ENCODE data around the gene TMEM175. TPM values are rescaled to one million over a fixed set of nuclear protein-coding genes. Genes with fewer than 3 reads are reported as not detected.

TMEM175 gene
- total and polyA plus RNA-seq, 2 donors (not counting 1 experiment from before 2014, with no cell fraction given) = 44.4 to 432 TPM

DNA sequence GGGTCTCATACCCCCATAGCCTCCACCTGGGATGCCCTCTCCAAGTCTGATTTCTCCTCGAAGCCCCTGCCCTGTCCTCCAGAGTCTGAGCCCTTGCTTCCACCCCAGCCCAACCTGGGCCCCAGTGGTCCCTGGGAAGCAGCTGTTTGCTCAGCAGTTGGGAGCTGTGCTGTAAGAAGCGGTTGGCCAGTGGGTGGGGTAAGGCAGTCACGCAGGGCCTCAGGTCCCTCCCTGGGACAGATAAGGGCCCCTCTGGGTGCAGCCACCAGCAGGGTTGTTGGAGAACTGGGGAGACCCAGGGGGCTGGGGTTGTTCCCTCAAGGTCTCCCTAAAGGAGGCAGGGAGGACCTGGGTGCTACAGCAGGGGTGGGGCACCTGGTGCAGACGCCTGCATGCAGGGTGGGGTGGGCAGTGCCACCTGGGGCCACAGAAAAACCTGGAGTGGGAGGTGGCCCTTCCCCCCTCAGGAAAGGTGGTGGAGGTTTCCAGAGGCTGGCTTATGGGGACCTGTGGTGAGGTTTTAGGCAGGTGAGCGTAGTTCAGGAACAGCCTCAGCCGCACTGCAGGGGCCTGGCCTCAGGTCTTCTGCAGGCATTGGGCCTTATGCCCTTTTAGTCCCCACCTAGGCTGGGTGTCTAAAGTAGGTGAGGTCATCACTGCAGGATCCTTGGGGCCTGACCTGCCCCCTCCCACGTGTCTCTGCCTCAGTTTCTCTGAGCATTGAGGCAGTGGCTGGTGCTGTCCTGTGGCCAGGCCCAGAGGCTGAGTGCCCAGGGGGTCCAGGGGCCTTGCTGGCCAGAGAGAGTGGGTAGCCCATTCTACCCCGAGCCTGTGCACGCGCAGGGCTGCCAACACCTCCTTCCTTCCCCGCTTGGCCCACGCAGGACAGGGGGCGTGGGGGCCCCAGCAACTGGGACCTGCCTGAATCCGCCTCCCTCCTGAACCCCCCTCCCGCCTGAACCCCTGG, 64.1 kb downstream of the TMEM175 start:
- intact Hi-C loops (cut with micrococcal nuclease) = no loop called here

More for the DNA sequence above, 64.1 kb downstream of the TMEM175 start:
- no peaks in the 10 kb centered on the region for H3K36me3 ChIP-seq (replicated peaks in 1 of 2; ENCODE audit: control extremely low read depth in 1 of 2, control insufficient read depth in 1 of 2, extremely low read depth in 1 of 2, insufficient read depth in 2 of 2, low read length in 1 of 2)
- H3K4me2 ChIP-seq (replicated peaks; ENCODE audit: low read depth, low read length, poor library complexity, severe bottlenecking) = no peak overlapping the region
- no peak overlapping the region for H3K27ac ChIP-seq (ENCODE audit: low read length in 2 of 2)
- H3K79me2 ChIP-seq (ENCODE audit: control insufficient read depth, insufficient read depth, low read length) = no peaks in the 10 kb centered on the region
- H3K9me3 ChIP-seq (ENCODE audit: control extremely low read depth in 1 of 3, control insufficient read depth in 2 of 3, insufficient read depth in 1 of 3, low read length in 2 of 3) = peaks cover 0 to 29% (median 0%) of the 10 kb centered on the region in 3 donors
- peak overlapping the region; percentile 44 for H3K4me3 Mint-ChIP-seq
- peaks cover 8% of the 10 kb centered on the region for H4K20me1 ChIP-seq (ENCODE audit: control insufficient read depth, insufficient read depth, low read length, poor library complexity, severe bottlenecking)
- no peak overlapping the region for H3K4me3 ChIP-seq (ENCODE audit: control extremely low read depth in 1 of 5, extremely low read depth in 1 of 5, insufficient read depth in 1 of 5, low read depth in 2 of 5, low read length in 4 of 5)
- no peak overlapping the region for H3K9ac ChIP-seq (ENCODE audit: low read length)
- TF ChIP-seq, protein P1, sequence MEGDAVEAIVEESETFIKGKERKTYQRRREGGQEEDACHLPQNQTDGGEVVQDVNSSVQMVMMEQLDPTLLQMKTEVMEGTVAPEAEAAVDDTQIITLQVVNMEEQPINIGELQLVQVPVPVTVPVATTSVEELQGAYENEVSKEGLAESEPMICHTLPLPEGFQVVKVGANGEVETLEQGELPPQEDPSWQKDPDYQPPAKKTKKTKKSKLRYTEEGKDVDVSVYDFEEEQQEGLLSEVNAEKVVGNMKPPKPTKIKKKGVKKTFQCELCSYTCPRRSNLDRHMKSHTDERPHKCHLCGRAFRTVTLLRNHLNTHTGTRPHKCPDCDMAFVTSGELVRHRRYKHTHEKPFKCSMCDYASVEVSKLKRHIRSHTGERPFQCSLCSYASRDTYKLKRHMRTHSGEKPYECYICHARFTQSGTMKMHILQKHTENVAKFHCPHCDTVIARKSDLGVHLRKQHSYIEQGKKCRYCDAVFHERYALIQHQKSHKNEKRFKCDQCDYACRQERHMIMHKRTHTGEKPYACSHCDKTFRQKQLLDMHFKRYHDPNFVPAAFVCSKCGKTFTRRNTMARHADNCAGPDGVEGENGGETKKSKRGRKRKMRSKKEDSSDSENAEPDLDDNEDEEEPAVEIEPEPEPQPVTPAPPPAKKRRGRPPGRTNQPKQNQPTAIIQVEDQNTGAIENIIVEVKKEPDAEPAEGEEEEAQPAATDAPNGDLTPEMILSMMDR (IDR thresholded peaks at IDR 0.05) = no peak
- no peak for TF ChIP-seq EZH2 (IDR thresholded peaks at IDR 0.05; ENCODE audit: borderline replicate concordance, insufficient read depth, low read depth, low read length, poor library complexity, severe bottlenecking)
- no peak for DNase-seq
- no peaks in the 10 kb centered on the region for H3K9me3 Mint-ChIP-seq (ENCODE audit: insufficient read depth)
- no peak overlapping the region for H2AFZ ChIP-seq (ENCODE audit: insufficient read depth, low read depth, low read length, poor library complexity, severe bottlenecking)
- H3K4me1 Mint-ChIP-seq = peaks cover 27% of the 10 kb centered on the region
- ChIA-PET POLR2A (no interaction called here), CTCF (no interaction called here)
- 76% methylated on average over 15 of the region's 15 CpGs for WGBS (ENCODE audit: insufficient coverage)
- H3K4me1 ChIP-seq (ENCODE audit: control insufficient read depth in 2 of 2, insufficient read depth in 2 of 2, low read length in 2 of 2) = peaks cover 19 to 25% of the 10 kb centered on the region in 2 donors
- H3K27ac Mint-ChIP-seq = no peak overlapping the region
- H3K27me3 Mint-ChIP-seq = peaks cover 13% of the 10 kb centered on the region
- no peak for ATAC-seq (ENCODE audit: low read depth)
- H3K27me3 ChIP-seq (replicated peaks in 1 of 4; ENCODE audit: control extremely low read depth in 1 of 4, control insufficient read depth in 3 of 4, insufficient read depth in 4 of 4, low read length in 3 of 4) = peaks cover 0 to 45% (median 19%) of the 10 kb centered on the region in 4 experiments
